Prostate gland (tissue), 2 donors: ENCODE measurements around the gene NDUFA11.

Experiments
- CTCF ChIP-seq, 4 experiments: fragments of 200-600 bp in 2 of 4; fragments of 450-650 bp in 2 of 4; sonication (generic) in 2 of 4; IDR thresholded peaks; 1 replicate in 3 of 4; 2 replicates in 1 of 4; pipeline ENCODE4 v1.5.1; 2016 to 2019; ENCODE audit warnings: antibody characterized with exemption in 4 of 4, mild to moderate bottlenecking in 2 of 4, moderate library complexity in 2 of 4
- POLR2A ChIP-seq: fragments of 450-650 bp; IDR thresholded peaks from one replicate; pipeline ENCODE4 v1.6.1; 2016; ENCODE audit warnings: antibody characterized with exemption, mild to moderate bottlenecking
- POLR2AphosphoS5 ChIP-seq: sonication (generic); formaldehyde crosslinking; IDR thresholded peaks from one replicate; pipeline ENCODE4 v1.6.1; 2017; ENCODE audit warnings: antibody characterized with exemption

GRCh38 chr19:5953030-5953589 is 49.5 kb upstream of the NDUFA11 start:
- no peak for TF ChIP-seq POLR2A
- no peak for TF ChIP-seq CTCF (IDR thresholded peaks at IDR 0.05)
- TF ChIP-seq POLR2AphosphoS5 = no peak
